H9 (cell line): Measurements from ENCODE around the gene SLC24A3. TPM values are rescaled to one million over a fixed set of nuclear protein-coding genes. Genes with fewer than 3 reads are reported as not detected.

ENCODE experiments used
- DNase-seq: peaks from one replicate; pipeline ENCODE4 v3.0.0-alpha.2; 2017
- H2AFZ ChIP-seq: one replicate; pipeline ENCODE4 v1.6.1; 2013; ENCODE audit warnings: mild to moderate bottlenecking, low read length, control low read depth, moderate library complexity
- H2AK5ac ChIP-seq: 2 replicates; pipeline ENCODE4 v1.6.1; 2013; ENCODE audit warnings: low read length, control low read depth, mixed read lengths; ENCODE audit not compliant: insufficient read length
- H2BK120ac ChIP-seq: one replicate; pipeline ENCODE4 v1.6.1; 2013; ENCODE audit warnings: low read depth, mild to moderate bottlenecking, low read length, control low read depth, inconsistent platforms; ENCODE audit not compliant: poor library complexity, severe bottlenecking
- H2BK12ac ChIP-seq: 2 replicates; pipeline ENCODE4 v1.6.1; 2013; ENCODE audit warnings: low read length, control low read depth, mixed read lengths, low read depth; ENCODE audit not compliant: insufficient read length
- H2BK15ac ChIP-seq: 2 replicates; pipeline ENCODE4 v1.6.1; 2013; ENCODE audit warnings: low read depth, low read length, control low read depth
- H2BK20ac ChIP-seq: one replicate; pipeline ENCODE4 v1.6.1; 2013; ENCODE audit warnings: low read depth, mild to moderate bottlenecking, low read length, control low read depth, inconsistent platforms; ENCODE audit not compliant: poor library complexity, severe bottlenecking
- H2BK5ac ChIP-seq: 2 replicates; pipeline ENCODE4 v1.6.1; 2013; ENCODE audit warnings: low read length, control low read depth, mixed read lengths; ENCODE audit not compliant: insufficient read length
- H3K14ac ChIP-seq: 2 replicates; pipeline ENCODE4 v1.6.1; 2013; ENCODE audit warnings: low read length, control low read depth; ENCODE audit not compliant: insufficient read depth
- H3K18ac ChIP-seq: 2 replicates; pipeline ENCODE4 v1.6.1; 2013; ENCODE audit warnings: low read depth, mild to moderate bottlenecking, mixed read lengths, low read length, control low read depth; ENCODE audit not compliant: insufficient read length
- H3K23ac ChIP-seq: 2 replicates; pipeline ENCODE4 v1.6.1; 2013; ENCODE audit warnings: low read length, control low read depth, mixed read lengths, low read depth; ENCODE audit not compliant: insufficient read length
- H3K23me2 ChIP-seq: 2 replicates; pipeline ENCODE4 v1.6.1; 2013; ENCODE audit warnings: low read depth, mild to moderate bottlenecking, mixed read lengths, low read length, control low read depth; ENCODE audit not compliant: insufficient read length, poor library complexity, severe bottlenecking
- H3K27ac ChIP-seq: 2 replicates; pipeline ENCODE4 v1.5.1; 2013; ENCODE audit warnings: low read length, control low read depth, mixed read lengths, low read depth; ENCODE audit not compliant: insufficient read length
- H3K27me3 ChIP-seq: 2 replicates; pipeline ENCODE4 v1.6.1; 2013; ENCODE audit warnings: low read length, control low read depth, inconsistent platforms; ENCODE audit not compliant: insufficient read depth
- H3K4ac ChIP-seq: 2 replicates; pipeline ENCODE4 v1.6.1; 2013; ENCODE audit warnings: low read depth, mild to moderate bottlenecking, control low read depth, inconsistent platforms, low read length, moderate library complexity
- H3K4me1 ChIP-seq: 2 replicates; pipeline ENCODE4 v1.6.1; 2013; ENCODE audit warnings: low read length, control low read depth, inconsistent platforms; ENCODE audit not compliant: insufficient read depth
- H3K4me2 ChIP-seq: 2 replicates; pipeline ENCODE4 v1.6.1; 2013; ENCODE audit warnings: low read length, control low read depth, mixed read lengths; ENCODE audit not compliant: insufficient read length, insufficient read depth
- H3K56ac ChIP-seq: 2 replicates; pipeline ENCODE4 v1.6.1; 2013; ENCODE audit warnings: low read depth, mild to moderate bottlenecking, mixed read lengths, low read length, control low read depth; ENCODE audit not compliant: insufficient read length
- H3K79me1 ChIP-seq: 2 replicates; pipeline ENCODE4 v1.6.1; 2013; ENCODE audit warnings: low read depth, mild to moderate bottlenecking, moderate library complexity, low read length, control low read depth, inconsistent platforms; ENCODE audit not compliant: insufficient read depth, poor library complexity, severe bottlenecking
- H3K79me2 ChIP-seq: 2 replicates; pipeline ENCODE4 v1.6.1; 2013; ENCODE audit warnings: low read length, control low read depth, inconsistent platforms; ENCODE audit not compliant: insufficient read depth
- H3K9ac ChIP-seq: 2 replicates; pipeline ENCODE4 v1.6.1; 2013; ENCODE audit warnings: low read length, control low read depth, mixed read lengths; ENCODE audit not compliant: insufficient read length; ENCODE audit errors: extremely low read depth
- H3K9me3 ChIP-seq: one replicate; pipeline ENCODE4 v1.6.1; 2013; ENCODE audit warnings: low read depth, low read length, inconsistent platforms; ENCODE audit not compliant: control insufficient read depth
- H3T11ph ChIP-seq: one replicate; pipeline ENCODE4 v1.6.1; 2013; ENCODE audit warnings: mild to moderate bottlenecking, low read length, control low read depth, inconsistent platforms
- H4K20me1 ChIP-seq: one replicate; pipeline ENCODE4 v1.6.1; 2013; ENCODE audit not compliant: control insufficient read depth, insufficient read length, insufficient read depth
- H4K5ac ChIP-seq: 2 replicates; pipeline ENCODE4 v1.6.1; 2013; ENCODE audit warnings: low read depth, mild to moderate bottlenecking, mixed read lengths, low read length, control low read depth; ENCODE audit not compliant: insufficient read length
- H4K8ac ChIP-seq: replicated peaks from 2 replicates; pipeline ENCODE4 v1.6.1; 2013; ENCODE audit warnings: low read length, control low read depth, mixed read lengths, low read depth; ENCODE audit not compliant: insufficient read length
- H4K91ac ChIP-seq: 2 replicates; pipeline ENCODE4 v1.6.1; 2013; ENCODE audit warnings: low read depth, mild to moderate bottlenecking, moderate library complexity, mixed read lengths, low read length, control low read depth; ENCODE audit not compliant: insufficient read length
- H3K27ac Mint-ChIP-seq, 3 experiments: 2 replicates in 2 of 3; 3 replicates in 1 of 3; pipeline ENCODE4 v1.8.0; 2020 to 2021; ENCODE audit warnings: mixed read lengths in 3 of 3, mild to moderate bottlenecking in 1 of 3, moderate library complexity in 1 of 3
- H3K27me3 Mint-ChIP-seq: 2 replicates; pipeline ENCODE4 v1.8.0; 2021; ENCODE audit warnings: low read depth, mild to moderate bottlenecking, moderate library complexity, mixed read lengths
- H3K36me3 Mint-ChIP-seq, 3 experiments: 2 replicates in 2 of 3; 3 replicates in 1 of 3; pipeline ENCODE4 v1.8.0; 2020 to 2021; ENCODE audit warnings: low read depth in 3 of 3, mixed read lengths in 3 of 3; ENCODE audit not compliant: insufficient read depth in 1 of 3
- H3K4me1 Mint-ChIP-seq, 2 experiments: 2 replicates each; pipeline ENCODE4 v1.8.0; 2020; ENCODE audit warnings: mixed read lengths in 2 of 2
- H3K4me3 Mint-ChIP-seq, 2 experiments: 2 replicates in 1 of 2; 3 replicates in 1 of 2; pipeline ENCODE4 v1.8.0; 2020 to 2021; ENCODE audit warnings: mild to moderate bottlenecking in 2 of 2, mixed read lengths in 2 of 2, moderate library complexity in 1 of 2
- H3K9me3 Mint-ChIP-seq, 2 experiments: 2 replicates in 1 of 2; 3 replicates in 1 of 2; pipeline ENCODE4 v1.8.0; 2020; ENCODE audit warnings: mild to moderate bottlenecking in 2 of 2, mixed read lengths in 2 of 2, moderate library complexity in 1 of 2
- CTCF ChIP-seq: fragments of 200-600 bp; sonication (generic); conservative IDR thresholded peaks from 3 replicates; pipeline ENCODE4 v1.8.0; 2021; ENCODE audit warnings: antibody characterized with exemption, mild to moderate bottlenecking
- WGBS: extraction: QIAGEN DNeasy Blood & Tissue Kit; methylation state at CpG from one replicate; pipeline ENCODE4 v1.1.7; 2013; ENCODE audit warnings: missing lambda C conversion rate, low lambda C conversion rate, mixed read lengths; ENCODE audit not compliant: insufficient read length; ENCODE audit errors: extremely low coverage; 5-methylcytosine and 5-hydroxymethylcytosine counted together
- total RNA-seq: library from RNA; stranded (reverse); gene quantifications from 2 replicates; pipeline ENCODE4 v1.2.1, GENCODE V29; 2021

Gene SLC24A3
- total RNA-seq, 1 experiment from 2014 or later = 0.83 TPM

GRCh38 chr20:19682249-19682648, 469.8 kb downstream of the SLC24A3 start:
- no peak overlapping the region for H3K27ac ChIP-seq
- peaks cover 8% of the 10 kb centered on the region for H3K9me3 ChIP-seq
- no peak overlapping the region for H2BK12ac ChIP-seq
- Mint-ChIP-seq H3K27ac (no peak overlapping the region), H3K36me3 (peaks cover 9 to 24% (median 19%) of the 10 kb centered on the region in 3 experiments), H3K9me3 (peaks cover 22 to 29% of the 10 kb centered on the region in 2 experiments), H3K4me1 (no peaks in the 10 kb centered on the region), H3K4me3 (no peak overlapping the region), H3K27me3 (peaks cover 4% of the 10 kb centered on the region)
- H3K9ac ChIP-seq = no peak overlapping the region
- H3K79me2 ChIP-seq = no peaks in the 10 kb centered on the region
- H2BK120ac ChIP-seq = no peak overlapping the region
- no peaks in the 10 kb centered on the region for H3K27me3 ChIP-seq
- H3K23ac ChIP-seq = no peak overlapping the region
- no peak overlapping the region for H2BK20ac ChIP-seq
- no peak overlapping the region for H2BK15ac ChIP-seq
- WGBS = no CpG with 5 or more reads among the region's 2 CpGs
- no peak overlapping the region for H3K56ac ChIP-seq
- no peak overlapping the region for H4K8ac ChIP-seq
- H2AK5ac ChIP-seq = no peak overlapping the region
- H3K23me2 ChIP-seq = no peaks in the 10 kb centered on the region
- H3K4me2 ChIP-seq = no peak overlapping the region
- no peak overlapping the region for H3K14ac ChIP-seq
- no peaks in the 10 kb centered on the region for H3K79me1 ChIP-seq
- H3K18ac ChIP-seq = no peak overlapping the region
- no peak for TF ChIP-seq CTCF
- no peak overlapping the region for H4K91ac ChIP-seq
- H3K4me1 ChIP-seq = no peaks in the 10 kb centered on the region
- H4K5ac ChIP-seq = no peak overlapping the region
- H2BK5ac ChIP-seq = no peak overlapping the region
- H4K20me1 ChIP-seq = no peaks in the 10 kb centered on the region
- no peak for DNase-seq
- no peak overlapping the region for H3T11ph ChIP-seq
- no peak overlapping the region for H3K4ac ChIP-seq
- no peak overlapping the region for H2AFZ ChIP-seq
